NCI-H2227 (cell line): ENCODE measurements around the gene PSMB5.

Experiments used
- DNase-seq: peaks from one replicate; lab custom pipeline; 2025; ENCODE audit not compliant: unreplicated experiment; lab: John Stamatoyannopoulos, UW

Gene PSMB5

DNA sequence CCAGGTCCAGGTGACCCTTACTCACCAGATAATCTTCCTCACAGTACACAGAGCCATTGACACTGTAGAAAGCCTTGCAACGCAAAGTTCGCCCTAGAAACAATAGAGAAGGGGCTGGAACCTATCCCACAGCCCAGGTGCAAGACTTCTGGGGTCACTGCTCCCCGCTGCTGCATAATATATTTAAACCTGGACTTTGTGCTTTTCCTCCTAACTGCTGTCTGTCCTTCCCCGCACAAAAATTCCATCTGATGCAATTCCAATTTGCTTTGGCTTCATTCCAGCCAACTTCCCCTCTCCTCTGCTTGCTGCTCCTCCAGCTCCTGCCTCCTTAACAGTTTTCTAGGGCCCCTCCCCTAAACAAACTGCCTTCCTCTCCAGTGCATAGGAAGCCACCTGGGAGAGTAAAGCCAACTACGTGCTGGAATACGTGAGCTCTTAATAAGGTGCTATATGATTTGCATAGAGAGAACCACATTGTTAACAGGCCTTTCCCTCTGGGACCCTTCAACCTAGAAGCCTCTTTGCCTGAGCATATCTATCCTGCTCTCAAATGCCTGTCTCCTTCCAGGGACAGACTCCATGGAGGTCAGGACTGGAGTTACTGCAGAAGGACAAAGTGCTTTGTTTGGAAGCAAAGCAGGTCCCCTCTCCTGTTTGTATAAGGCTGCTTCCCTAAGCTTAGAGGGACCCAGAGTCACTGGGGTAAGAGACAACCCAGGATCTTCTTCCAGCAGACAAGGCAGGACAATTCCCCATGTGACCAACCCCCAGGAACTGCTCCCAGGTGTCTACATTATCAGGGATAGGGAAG, 57.9 kb downstream of the PSMB5 start:
- no peak for DNase-seq
